ENCODE results near the gene CMSS1.
"Not testable (repeated sequence)": the region's sequence is repeated elsewhere in the genome, so short reads cannot be mapped to it uniquely, and the experiment has no call there.

CMSS1 gene

GRCh38 chr3:100045696-100046095, 228.0 kb downstream of the CMSS1 start:
- DNase-seq (ENCODE audit: low read depth, low spot score) = peak; percentile 98
- ChIA-PET POLR2A (interaction anchor here (0.6 to 1.2 kb wide), 7 partner anchors 10 to 215 kb away, joined by 3 to 4 read pairs (median 3); partner anchors contain the start of gene TBC1D23), CTCF (interaction anchor here (1.3 to 2.1 kb wide), 3 partner anchors 23 to 209 kb away, joined by 5 to 6 read pairs (median 6); no protein-coding TSS in a partner anchor)
- no peak for TF ChIP-seq CTCF (IDR thresholded peaks at IDR 0.05; ENCODE audit: insufficient read depth, low read length, missing control alignments)
- H3K4me3 ChIP-seq (ENCODE audit: low read depth, low read length) = no peak overlapping the region

GRCh38 chr3:100046986-100047385, 229.3 kb downstream of the CMSS1 start:
- H3K4me3 ChIP-seq (ENCODE audit: low read depth, low read length) = no peak overlapping the region
- no peak for DNase-seq (ENCODE audit: low read depth, low spot score)
- TF ChIP-seq CTCF (IDR thresholded peaks at IDR 0.05; ENCODE audit: insufficient read depth, low read length, missing control alignments) = no peak
- CTCF ChIA-PET = interaction anchor here (1.2 to 1.8 kb wide), 2 partner anchors 9 to 204 kb away, joined by 4 to 6 read pairs; no protein-coding TSS in a partner anchor
- POLR2A ChIA-PET = interaction anchor here (0.7 to 1.7 kb wide), 3 partner anchors 11 to 214 kb away, joined by 3 to 4 read pairs (median 3); partner anchors contain the start of gene TBC1D23

GRCh38 chr3:100047455-100048141, 229.9 kb downstream of the CMSS1 start:
- POLR2A ChIA-PET = interaction anchor here (0.7 to 1.7 kb wide), 3 partner anchors 10 to 213 kb away, joined by 3 to 4 read pairs (median 3); partner anchors contain the start of gene TBC1D23
- peak; percentile 76 for DNase-seq (ENCODE audit: low read depth, low spot score)
- no peak for TF ChIP-seq CTCF (IDR thresholded peaks at IDR 0.05; ENCODE audit: insufficient read depth, low read length, missing control alignments)
- H3K4me3 ChIP-seq (ENCODE audit: low read depth, low read length) = no peak overlapping the region
- CTCF ChIA-PET = interaction anchor here (0.9 to 1.8 kb wide), 3 partner anchors 9 to 205 kb away, joined by 4 to 6 read pairs (median 4); no protein-coding TSS in a partner anchor

- POLR2A ChIA-PET = interaction anchor here (1.7 kb wide), 1 partner anchor 10 kb away, joined by 4 read pairs; no protein-coding TSS in a partner anchor
- DNase-seq (ENCODE audit: low read depth, low spot score) = no peak
- no peak for TF ChIP-seq CTCF (IDR thresholded peaks at IDR 0.05; ENCODE audit: insufficient read depth, low read length, missing control alignments)
- no peak overlapping the region for H3K4me3 ChIP-seq (ENCODE audit: low read depth, low read length)
- CTCF ChIA-PET = interaction anchor here (0.9 to 1.8 kb wide), 4 partner anchors 12 to 206 kb away, joined by 3 to 5 read pairs (median 4); no protein-coding TSS in a partner anchor
Measured at GRCh38 chr3:100048248-100048647, 230.6 kb downstream of the CMSS1 start.

GRCh38 chr3:100051513-100051912, 233.9 kb downstream of the CMSS1 start:
- DNase-seq (ENCODE audit: low read depth, low spot score); H3K4me3 ChIP-seq (ENCODE audit: low read depth, low read length); POLR2A ChIA-PET; CTCF ChIA-PET: not testable (repeated sequence)

GRCh38 chr3:100053951-100054620, 236.4 kb downstream of the CMSS1 start:
- ChIA-PET CTCF (interaction anchor here (1.3 to 1.4 kb wide), 2 partner anchors 15 to 211 kb away, joined by 4 read pairs; no protein-coding TSS in a partner anchor), POLR2A (no interaction called here)
- TF ChIP-seq CTCF (IDR thresholded peaks at IDR 0.05; ENCODE audit: insufficient read depth, low read length, missing control alignments) = no peak
- DNase-seq (ENCODE audit: low read depth, low spot score) = no peak
- H3K4me3 ChIP-seq (ENCODE audit: low read depth, low read length) = no peak overlapping the region
